GM12878 (cell line): ENCODE results near the gene MSI2. TPM values are rescaled to one million over a fixed set of nuclear protein-coding genes. Genes with fewer than 3 reads are reported as not detected.

ENCODE experiments used
- ATAC-seq: fragments of 200-7000 bp; cut with Tn5 transposase; 3 replicates; pipeline ENCODE4 v1.9.1; 2020; ENCODE audit warnings: mild to moderate bottlenecking, moderate library complexity
- BruUV-seq: library from RNA; stranded (reverse); fragments of 400-500 nt; replicated peaks from 2 replicates; lab custom pipeline; 2021; lab: Mats Ljungman, UMichigan
- CTCF ChIA-PET: fragments of 300-600 bp; sonication (Branson Sonifier 250); formaldehyde crosslinking; extraction: SDS; loops from one replicate; lab custom pipeline; 2021; ENCODE audit warnings: inconsistent platforms; lab: Yijun Ruan, JAX
- POLR2A ChIA-PET: fragments of 350-600 bp; formaldehyde crosslinking; extraction: SDS; loops from one replicate; lab custom pipeline; 2021; ENCODE audit warnings: inconsistent platforms; lab: Charles Lee
- RAD21 ChIA-PET: fragments of 300-600 bp; sonication (Branson Sonifier 250); formaldehyde crosslinking; loops from one replicate; lab custom pipeline; 2023; ENCODE audit warnings: antibody characterized with exemption; ENCODE audit not compliant: unreplicated experiment; lab: Charles Lee
- SMC1A ChIA-PET: fragments of 300-600 bp; sonication (Branson Sonifier 250); formaldehyde crosslinking; loops from one replicate; lab custom pipeline; 2023; ENCODE audit not compliant: unreplicated experiment, uncharacterized antibody; lab: Charles Lee
- DNase-seq: peaks from one replicate; pipeline ENCODE4 v3.0.0-alpha.2; 2011; ENCODE audit warnings: low read depth, low spot score
- FAIRE-seq: peaks from 3 replicates; lab custom pipeline; 2011; peaks lifted over from hg19 to GRCh38; lab: Jason Lieb, UNC
- H2AFZ ChIP-seq: 2 replicates; pipeline ENCODE4 v1.6.0; 2011; ENCODE audit warnings: low read depth, low read length, control low read depth; ENCODE audit not compliant: control insufficient read depth
- H3K27ac ChIP-seq: 2 replicates; pipeline ENCODE4 v1.5.1; 2011; ENCODE audit warnings: control low read depth; ENCODE audit not compliant: control insufficient read depth, insufficient read depth
- H3K27me3 ChIP-seq, 2 experiments: replicated peaks in 1 of 2; 2 replicates each; pipeline versions ENCODE4 v1.6.0 to v1.6.1; 2011; ENCODE audit warnings: low read length in 1 of 2; ENCODE audit not compliant: control insufficient read depth in 2 of 2, insufficient read depth in 2 of 2
- H3K36me3 ChIP-seq, 2 experiments: 2 replicates each; pipeline ENCODE4 v1.5.1; 2011; ENCODE audit warnings: low read length in 1 of 2; ENCODE audit not compliant: control insufficient read depth in 2 of 2, insufficient read depth in 2 of 2
- H3K4me1 ChIP-seq: 2 replicates; pipeline ENCODE4 v1.6.1; 2011; ENCODE audit warnings: mild to moderate bottlenecking, low read length, moderate library complexity, mixed read lengths; ENCODE audit not compliant: control insufficient read depth, insufficient read depth
- H3K4me2 ChIP-seq: 2 replicates; pipeline ENCODE4 v1.6.0; 2011; ENCODE audit warnings: control low read depth; ENCODE audit not compliant: control insufficient read depth, insufficient read depth
- H3K4me3 ChIP-seq: fragments of 200-600 bp; sonication (generic); 2 replicates; pipeline ENCODE4 v1.5.1; 2016
- H3K79me2 ChIP-seq: 2 replicates; pipeline ENCODE4 v1.6.0; 2011; ENCODE audit warnings: low read length; ENCODE audit not compliant: control insufficient read depth, insufficient read depth
- H3K9ac ChIP-seq: 2 replicates; pipeline ENCODE4 v1.8.0; 2011; ENCODE audit warnings: low read length, control low read depth, mixed read lengths; ENCODE audit not compliant: control insufficient read depth, insufficient read depth
- H3K9me3 ChIP-seq: replicated peaks from 3 replicates; pipeline ENCODE4 v1.5.1; 2011; ENCODE audit warnings: mild to moderate bottlenecking, low read length; ENCODE audit not compliant: control insufficient read depth, insufficient read depth
- H4K20me1 ChIP-seq: 2 replicates; pipeline ENCODE4 v1.6.0; 2011; ENCODE audit not compliant: control insufficient read depth, insufficient read depth
- ATF2 ChIP-seq: IDR thresholded peaks from 2 replicates; pipeline ENCODE4 v1.6.1; 2012; ENCODE audit warnings: low read length, inconsistent platforms
- EED ChIP-seq: sonication (generic); IDR thresholded peaks from 2 replicates; pipeline ENCODE4 v1.6.1; 2016; ENCODE audit warnings: antibody characterized with exemption, low read depth
- LARP7 ChIP-seq: fragments of 450-650 bp; IDR thresholded peaks from 2 replicates; pipeline ENCODE4 v1.6.1; 2017; ENCODE audit warnings: mild to moderate bottlenecking
- NFYA ChIP-seq: IDR thresholded peaks from 2 replicates; pipeline ENCODE4 v1.6.1; 2011; ENCODE audit warnings: low read depth, mild to moderate bottlenecking, low read length, improper control_type of control experiment, borderline replicate concordance
- PML ChIP-seq: IDR thresholded peaks from 2 replicates; pipeline ENCODE4 v1.6.1; 2012; ENCODE audit warnings: low read length, inconsistent platforms
- RELB ChIP-seq: fragments of 450-650 bp; IDR thresholded peaks from 2 replicates; pipeline ENCODE4 v1.6.1; 2017; ENCODE audit warnings: low read depth, mild to moderate bottlenecking, moderate library complexity
- SUZ12 ChIP-seq: fragments of 200-600 bp; sonication (generic); IDR thresholded peaks from one replicate; pipeline ENCODE4 v1.6.1; 2018; ENCODE audit warnings: antibody characterized with exemption, mild to moderate bottlenecking; ENCODE audit not compliant: unreplicated experiment
- TCF12 ChIP-seq: IDR thresholded peaks from 2 replicates; pipeline ENCODE4 v1.6.1; 2011; ENCODE audit warnings: low read depth, mild to moderate bottlenecking, low read length
- ZBTB33 ChIP-seq: fragments of 450-650 bp; IDR thresholded peaks from 2 replicates; pipeline ENCODE4 v1.6.1; 2017; ENCODE audit warnings: mild to moderate bottlenecking
- WGBS: methylation state at CpG from one replicate; pipeline ENCODE4 v1.1.6; 2016; ENCODE audit warnings: low lambda C conversion rate; ENCODE audit not compliant: insufficient replicate concordance, insufficient coverage; ENCODE audit errors: missing lambda C conversion rate; 5-methylcytosine and 5-hydroxymethylcytosine counted together
- in situ Hi-C: fragments of 300-500 bp; cut with MboI; formaldehyde crosslinking; loops from 9 replicates; pipeline ENCODE4 v1.14.3; 2018; ENCODE audit warnings: mixed read lengths
- intact Hi-C: fragments of 100-400 bp; cut with micrococcal nuclease; formaldehyde crosslinking; loops from one replicate; pipeline ENCODE4 v1.14.2; 2022; ENCODE audit not compliant: unreplicated experiment
- polyA plus RNA-seq, 11 experiments: library from polyadenylated mRNA; depleted of rRNA in 4 of 11; unstranded in 6 of 11; stranded (reverse) in 5 of 11; fragments of >200 nt; fragmentation: Nextera tagmentation in 4 of 11; fragmentation: Illumina TruSeq in 1 of 11; extraction: Ambion mirVana in 4 of 11; extraction: Trizol in 1 of 11; gene quantifications; 1 replicate in 1 of 11; 2 replicates in 10 of 11; pipeline versions ENCODE4 v1.2.1 to v1.2.3, GENCODE V29; 2011 to 2016; ENCODE audit warnings: inconsistent platforms in 2 of 11, missing spikeins in 2 of 11, low read depth in 1 of 11
- total RNA-seq, 4 experiments: library from RNA; depleted of rRNA in 3 of 4; stranded (reverse); fragments of >200 nt in 3 of 4; fragmentation: Illumina TruSeq in 1 of 4; extraction: Trizol in 1 of 4; gene quantifications; 2 replicates each; pipeline versions ENCODE4 v1.2.1 to v1.2.3, GENCODE V29; 2013 to 2021
- TF ChIP-seq, protein P1 (sequence below): IDR thresholded peaks from 2 replicates; pipeline ENCODE4 v1.6.1; 2011; ENCODE audit warnings: low read depth, low read length, improper control_type of control experiment, borderline replicate concordance

The MSI2 gene
- total and polyA plus RNA-seq, 10 of the 15 experiments (the other 5 are each of a cell fraction or from before 2014, with no cell fraction given) = 6.1 to 76.1 (median 42.0) TPM

DNA sequence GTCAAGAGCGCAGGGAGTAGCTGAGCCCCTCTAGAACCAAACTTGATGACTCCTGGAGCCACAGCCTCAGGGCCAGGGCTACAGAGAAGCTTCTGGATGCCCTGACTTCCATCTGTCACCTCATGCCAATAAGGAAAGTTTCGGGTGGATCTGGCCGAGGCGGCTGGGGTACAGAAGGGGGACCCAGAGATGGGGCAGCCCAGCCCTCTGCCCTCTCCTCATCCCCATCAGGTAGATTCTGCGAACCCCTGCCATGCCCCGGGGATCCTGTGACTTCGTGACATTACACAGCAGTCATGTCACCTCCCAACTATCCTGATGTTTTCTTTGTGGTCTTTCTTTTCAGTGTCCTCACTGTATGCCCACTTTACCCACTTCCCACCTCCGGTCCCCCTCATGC, 374.4 kb downstream of the MSI2 start:
- ChIA-PET SMC1A (no interaction called here), CTCF (interaction anchor here (0.6 kb wide), 1 partner anchor 24 kb away, joined by 3 read pairs; no protein-coding TSS in a partner anchor), RAD21 (no interaction called here), POLR2A (interaction anchor here (0.6 kb wide), 1 partner anchor 119 kb away, joined by 9 read pairs; no protein-coding TSS in a partner anchor)
- no peaks in the 10 kb centered on the region for H3K9me3 ChIP-seq
- no peak overlapping the region for H3K9ac ChIP-seq
- no peak overlapping the region for H3K4me2 ChIP-seq
- in situ Hi-C loops = no loop called here
- H2AFZ ChIP-seq = no peak overlapping the region
- no peaks in the 10 kb centered on the region for H3K27me3 ChIP-seq
- peaks cover 20% of the 10 kb centered on the region for H3K4me1 ChIP-seq
- intact Hi-C loops = no loop called here
- no peak overlapping the region for H3K27ac ChIP-seq
- FAIRE-seq (no peak), ATAC-seq (no peak), DNase-seq (no peak)
- 96% methylated on average over 8 of the region's 8 CpGs for WGBS
- no peaks in the 10 kb centered on the region for H3K79me2 ChIP-seq
- no peaks in the 10 kb centered on the region for H4K20me1 ChIP-seq
- H3K36me3 ChIP-seq = peaks cover 15 to 19% of the 10 kb centered on the region in 2 experiments
- TF ChIP-seq TCF12 (no peak), SUZ12 (no peak), RELB (no peak)
- BruUV-seq = no TSS peak
- no peak overlapping the region for H3K4me3 ChIP-seq

DNA sequence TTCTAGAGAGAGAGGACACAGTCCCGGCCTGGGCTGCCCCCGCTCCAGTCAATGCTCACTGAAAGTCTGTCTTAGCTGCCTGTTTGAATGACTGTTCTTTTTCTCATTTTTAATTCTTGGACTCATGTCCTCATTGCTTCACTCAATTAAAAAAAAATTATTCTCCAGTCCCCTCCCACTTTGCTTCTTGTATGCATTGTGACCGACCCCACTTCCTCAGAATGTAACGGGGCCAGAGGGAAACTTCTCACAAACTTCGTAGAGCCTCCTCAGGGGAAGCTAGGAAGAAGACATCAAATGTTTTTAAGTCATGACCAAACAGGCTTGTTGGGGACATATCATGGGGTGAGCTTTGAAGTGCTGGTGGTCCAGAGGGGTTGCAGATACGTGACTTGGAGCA, 375.5 kb downstream of the MSI2 start:
- BruUV-seq = no TSS peak
- no peaks in the 10 kb centered on the region for H3K9me3 ChIP-seq
- TF ChIP-seq LARP7 (no peak), NFYA (no peak), EED (no peak), PML (no peak), ATF2 (no peak), ZBTB33 (no peak)
- TF ChIP-seq, protein P1, sequence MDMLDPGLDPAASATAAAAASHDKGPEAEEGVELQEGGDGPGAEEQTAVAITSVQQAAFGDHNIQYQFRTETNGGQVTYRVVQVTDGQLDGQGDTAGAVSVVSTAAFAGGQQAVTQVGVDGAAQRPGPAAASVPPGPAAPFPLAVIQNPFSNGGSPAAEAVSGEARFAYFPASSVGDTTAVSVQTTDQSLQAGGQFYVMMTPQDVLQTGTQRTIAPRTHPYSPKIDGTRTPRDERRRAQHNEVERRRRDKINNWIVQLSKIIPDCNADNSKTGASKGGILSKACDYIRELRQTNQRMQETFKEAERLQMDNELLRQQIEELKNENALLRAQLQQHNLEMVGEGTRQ = no peak
- TF ChIP-seq, all 136 proteins: peak for 0
- peaks cover 20% of the 10 kb centered on the region for H3K4me1 ChIP-seq
- no peak overlapping the region for H3K27ac ChIP-seq
- H2AFZ ChIP-seq = no peak overlapping the region
- SMC1A ChIA-PET = interaction anchor here (0.7 kb wide), 2 partner anchors 9 to 40 kb away, joined by 3 read pairs; no protein-coding TSS in a partner anchor
- peaks cover 12 to 18% of the 10 kb centered on the region in 2 experiments for H3K36me3 ChIP-seq
- H3K4me2 ChIP-seq = no peak overlapping the region
- 72% methylated on average over 6 of the region's 6 CpGs for WGBS
- no peak overlapping the region for H3K9ac ChIP-seq
- RAD21 ChIA-PET = no interaction called here
- no peak for DNase-seq
- no peaks in the 10 kb centered on the region for H3K79me2 ChIP-seq
- intact Hi-C loops (no loop called here), in situ Hi-C loops (no loop called here)
- H3K4me3 ChIP-seq = no peak overlapping the region
- no peak for ATAC-seq
- H4K20me1 ChIP-seq = no peaks in the 10 kb centered on the region
- POLR2A ChIA-PET = no interaction called here
- H3K27me3 ChIP-seq = no peaks in the 10 kb centered on the region
- FAIRE-seq = no peak
- CTCF ChIA-PET = no interaction called here
